Neural cell (in vitro differentiated cells): ENCODE data around the gene NOTCH2.

Experiments used
- CTCF ChIP-seq: fragments of 450-650 bp; IDR thresholded peaks from 2 replicates; pipeline ENCODE4 v1.5.1; 2014; ENCODE audit warnings: antibody characterized with exemption, mild to moderate bottlenecking, moderate library complexity; ENCODE audit not compliant: poor library complexity, severe bottlenecking
- EP300 ChIP-seq: fragments of 450-650 bp; conservative IDR thresholded peaks from 2 replicates; pipeline ENCODE4 v1.6.1; 2014; ENCODE audit warnings: antibody characterized with exemption, mild to moderate bottlenecking, moderate library complexity; ENCODE audit not compliant: poor library complexity, severe bottlenecking
- EZH2 ChIP-seq: fragments of 200-600, 300-800 bp; shearing (Covaris generic), sonication (generic); IDR thresholded peaks from 2 replicates; pipeline ENCODE4 v1.6.1; 2014; ENCODE audit warnings: antibody characterized with exemption, low read length, borderline replicate concordance, mild to moderate bottlenecking; ENCODE audit not compliant: insufficient read depth, poor library complexity, severe bottlenecking
- MXI1 ChIP-seq: fragments of 450-650 bp; conservative IDR thresholded peaks from 2 replicates; pipeline ENCODE4 v1.6.1; 2014; ENCODE audit warnings: antibody characterized with exemption, mild to moderate bottlenecking; ENCODE audit not compliant: poor library complexity, severe bottlenecking
- POLR2AphosphoS5 ChIP-seq: IDR thresholded peaks from 2 replicates; pipeline ENCODE4 v1.6.1; 2012
- RAD21 ChIP-seq: fragments of 450-650 bp; conservative IDR thresholded peaks from 2 replicates; pipeline ENCODE4 v1.6.1; 2014; ENCODE audit warnings: antibody characterized with exemption, mild to moderate bottlenecking, moderate library complexity
- TAF1 ChIP-seq: IDR thresholded peaks from 2 replicates; pipeline ENCODE4 v1.6.1; 2012; ENCODE audit warnings: low read depth

GRCh38 chr1:119959268-119960220, 109.9 kb downstream of the NOTCH2 start:
- TF ChIP-seq CTCF = no peak
- TF ChIP-seq EP300 = no peak
- no peak for TF ChIP-seq MXI1
- TF ChIP-seq EZH2 = no peak
- TF ChIP-seq TAF1 = no peak
- no peak for TF ChIP-seq RAD21
- no peak for TF ChIP-seq POLR2AphosphoS5
